Measurements from ENCODE around the gene RIC1.

- TF ChIP-seq CTCF (IDR thresholded peaks at IDR 0.05; ENCODE audit: insufficient read depth, low read length) (no peak), POLR2AphosphoS5 (IDR thresholded peaks at IDR 0.05; ENCODE audit: low read depth) (no peak)
These were observed 11.2 kb upstream of the RIC1 start for GRCh38 chr9:5617749-5618148.

All from HL-60 (cell line).